HG03521 (cell line): ENCODE results near the gene B4GALT2.
A peak's percentile ranks its signal among the peaks of the same experiment; 100 is the strongest.

Experiments used
- ATAC-seq: cut with Tn5 transposase; IDR thresholded peaks from one replicate; pipeline ENCODE4 v1.9.1; 2021; ENCODE audit warnings: mild to moderate bottlenecking, moderate library complexity; ENCODE audit not compliant: unreplicated experiment

B4GALT2 gene

GRCh38 chr1:43946236-43947060 lies 32.6 kb upstream of the B4GALT2 start, which contains the start of gene IPO13:
IPO13 (plus strand) TSS chr1:43946950; CDS start chr1:43947601, 651 bp downstream.
- peak; percentile 89 for ATAC-seq

- no peak for ATAC-seq
These were observed 31.7 kb upstream of the B4GALT2 start for GRCh38 chr1:43947061-43947873.

GRCh38 chr1:43947874-43948437 lies 31.1 kb upstream of the B4GALT2 start:
- no peak for ATAC-seq

- ATAC-seq = no peak
These were observed 29.3 kb upstream of the B4GALT2 start for GRCh38 chr1:43949678-43950077.

- ATAC-seq = no peak
These were observed 27.7 kb upstream of the B4GALT2 start for GRCh38 chr1:43951021-43951985.

GRCh38 chr1:43952731-43953346 lies 26.2 kb upstream of the B4GALT2 start:
- no peak for ATAC-seq

- no peak for ATAC-seq
These were observed 25.6 kb upstream of the B4GALT2 start for GRCh38 chr1:43953361-43953760.

GRCh38 chr1:43954036-43954435 lies 25.0 kb upstream of the B4GALT2 start:
- ATAC-seq = no peak

GRCh38 chr1:43956234-43956633 lies 22.8 kb upstream of the B4GALT2 start:
- ATAC-seq = no peak

- ATAC-seq = no peak
These were observed 21.5 kb upstream of the B4GALT2 start for GRCh38 chr1:43957407-43958040.

GRCh38 chr1:43958351-43959255 lies 20.4 kb upstream of the B4GALT2 start:
- no peak for ATAC-seq

- ATAC-seq = no peak
These were observed 18.2 kb upstream of the B4GALT2 start for GRCh38 chr1:43960798-43961197.

GRCh38 chr1:43961692-43962091 lies 17.3 kb upstream of the B4GALT2 start:
- no peak for ATAC-seq

- no peak for ATAC-seq
These were observed 16.7 kb upstream of the B4GALT2 start for GRCh38 chr1:43962324-43962723.

- ATAC-seq = no peak
These were observed 16.0 kb upstream of the B4GALT2 start for GRCh38 chr1:43963006-43963405.

GRCh38 chr1:43963890-43964289 lies 15.1 kb upstream of the B4GALT2 start:
- ATAC-seq = no peak

GRCh38 chr1:43965316-43965715 lies 13.7 kb upstream of the B4GALT2 start:
- no peak for ATAC-seq

GRCh38 chr1:43968348-43968948 lies 10.6 kb upstream of the B4GALT2 start:
- no peak for ATAC-seq
